Esophagus muscularis mucosa (tissue), 4 donors: ENCODE data around the gene GFY.

Source experiments
- CTCF ChIP-seq, 3 experiments: fragments of 200-600 bp in 2 of 3; fragments of 450-650 bp in 1 of 3; sonication (generic) in 2 of 3; IDR thresholded peaks; one replicate each; pipeline ENCODE4 v1.5.1; 2017 to 2019; ENCODE audit warnings: antibody characterized with exemption in 3 of 3, mild to moderate bottlenecking in 2 of 3, moderate library complexity in 1 of 3
- EP300 ChIP-seq: sonication (generic); formaldehyde crosslinking; IDR thresholded peaks from one replicate; pipeline ENCODE4 v1.6.1; 2017; ENCODE audit warnings: antibody characterized with exemption
- POLR2A ChIP-seq: fragments of 450-650 bp; IDR thresholded peaks from one replicate; pipeline ENCODE4 v1.6.1; 2017; ENCODE audit warnings: antibody characterized with exemption, moderate library complexity, mild to moderate bottlenecking, low read depth
- POLR2AphosphoS5 ChIP-seq, 2 donors: sonication (generic); formaldehyde crosslinking; IDR thresholded peaks; one replicate each; pipeline ENCODE4 v1.6.1; 2017; ENCODE audit warnings: antibody characterized with exemption in 2 of 2

GRCh38 chr19:49422407-49423070 lies 2.6 kb upstream of the GFY start:
- TF ChIP-seq CTCF (IDR thresholded peaks at IDR 0.05) = peak in 2 of 3 experiments; percentile 22 to 41
- TF ChIP-seq POLR2A = no peak
- no peak for TF ChIP-seq POLR2AphosphoS5 (IDR thresholded peaks at IDR 0.05)
- no peak for TF ChIP-seq EP300
